GM12878 (cell line): ENCODE data around the gene NCAPD3. TPM values are rescaled to one million over a fixed set of nuclear protein-coding genes. Genes with fewer than 3 reads are reported as not detected.

ENCODE experiments used
- ATF2 ChIP-seq: IDR thresholded peaks from 2 replicates; pipeline ENCODE4 v1.6.1; 2012; ENCODE audit warnings: low read length, inconsistent platforms
- BHLHE40 ChIP-seq, 2 experiments: fragments of 450-650 bp in 1 of 2; IDR thresholded peaks; 2 replicates each; pipeline ENCODE4 v1.6.1; 2011 to 2017; ENCODE audit warnings: low read depth in 2 of 2, borderline replicate concordance in 1 of 2, improper control_type of control experiment in 1 of 2, low read length in 1 of 2, mild to moderate bottlenecking in 1 of 2
- CHD4 ChIP-seq: fragments of 200-600 bp; sonication (generic); IDR thresholded peaks from 2 replicates; pipeline ENCODE4 v1.6.1; 2016; ENCODE audit warnings: mild to moderate bottlenecking
- CREM ChIP-seq: IDR thresholded peaks from 2 replicates; pipeline ENCODE4 v1.6.1; 2014; ENCODE audit warnings: antibody characterized with exemption, low read depth
- E4F1 ChIP-seq: fragments of 450-650 bp; IDR thresholded peaks from 2 replicates; pipeline ENCODE4 v1.6.1; 2018; ENCODE audit warnings: borderline replicate concordance, mild to moderate bottlenecking; ENCODE audit not compliant: partially characterized antibody
- FOXM1 ChIP-seq: IDR thresholded peaks from 2 replicates; pipeline ENCODE4 v1.6.1; 2012; ENCODE audit warnings: low read depth, mild to moderate bottlenecking, inconsistent platforms, low read length, moderate library complexity
- IRF4 ChIP-seq: IDR thresholded peaks from 2 replicates; pipeline ENCODE4 v1.6.1; 2011; ENCODE audit warnings: low read depth, low read length
- MXI1 ChIP-seq: fragments of 150-350 bp; IDR thresholded peaks from 2 replicates; pipeline ENCODE4 v1.6.1; 2011; ENCODE audit warnings: low read depth, mild to moderate bottlenecking, inconsistent platforms, low read length, improper control_type of control experiment
- MYB ChIP-seq: fragments of 150-350 bp; IDR thresholded peaks from 2 replicates; pipeline ENCODE4 v1.6.1; 2014; ENCODE audit warnings: mild to moderate bottlenecking, low read depth, low read length, borderline replicate concordance
- PKNOX1 ChIP-seq: fragments of 450-650 bp; IDR thresholded peaks from 2 replicates; pipeline ENCODE4 v1.6.1; 2016; ENCODE audit warnings: mild to moderate bottlenecking
- RAD51 ChIP-seq: fragments of 450-650 bp; IDR thresholded peaks from 2 replicates; pipeline ENCODE4 v1.6.1; 2016; ENCODE audit warnings: moderate library complexity, mild to moderate bottlenecking, inconsistent platforms
- SP1 ChIP-seq: IDR thresholded peaks from one replicate; pipeline ENCODE4 v1.6.1; 2011; ENCODE audit warnings: low read depth, low read length
- TBL1XR1 ChIP-seq: IDR thresholded peaks from 2 replicates; pipeline ENCODE4 v1.6.1; 2012; ENCODE audit warnings: low read depth, low read length, improper control_type of control experiment
- WRNIP1 ChIP-seq: IDR thresholded peaks from 2 replicates; pipeline ENCODE4 v1.6.1; 2011; ENCODE audit warnings: low read depth, low read length, improper control_type of control experiment, borderline replicate concordance
- ZNF274 ChIP-seq: IDR thresholded peaks from one replicate; pipeline ENCODE4 v1.8.0; 2011; ENCODE audit not compliant: insufficient read length, insufficient read depth
- ZNF592 ChIP-seq: fragments of 450-650 bp; IDR thresholded peaks from 2 replicates; pipeline ENCODE4 v1.6.1; 2017; ENCODE audit warnings: mild to moderate bottlenecking, moderate library complexity
- ZZZ3 ChIP-seq: IDR thresholded peaks from 2 replicates; pipeline ENCODE4 v1.6.1; 2011; ENCODE audit warnings: low read depth; ENCODE audit not compliant: control insufficient read depth, insufficient read length
- polyA plus RNA-seq, 11 experiments: library from polyadenylated mRNA; depleted of rRNA in 4 of 11; unstranded in 6 of 11; stranded (reverse) in 5 of 11; fragments of >200 nt; fragmentation: Nextera tagmentation in 4 of 11; fragmentation: Illumina TruSeq in 1 of 11; extraction: Ambion mirVana in 4 of 11; extraction: Trizol in 1 of 11; gene quantifications; 1 replicate in 1 of 11; 2 replicates in 10 of 11; pipeline versions ENCODE4 v1.2.1 to v1.2.3, GENCODE V29; 2011 to 2016; ENCODE audit warnings: inconsistent platforms in 2 of 11, missing spikeins in 2 of 11, low read depth in 1 of 11
- total RNA-seq, 4 experiments: library from RNA; depleted of rRNA in 3 of 4; stranded (reverse); fragments of >200 nt in 3 of 4; fragmentation: Illumina TruSeq in 1 of 4; extraction: Trizol in 1 of 4; gene quantifications; 2 replicates each; pipeline versions ENCODE4 v1.2.1 to v1.2.3, GENCODE V29; 2013 to 2021

The NCAPD3 gene
- total and polyA plus RNA-seq, 10 of the 15 experiments (the other 5 are each of a cell fraction or from before 2014, with no cell fraction given), result 14.9 to 58.2 (median 48.2) TPM

- TF ChIP-seq ZNF592 (no peak), MYB (no peak), FOXM1 (no peak), E4F1 (no peak), PKNOX1 (peak; percentile 84), CHD4 (no peak), SP1 (peak; percentile 92), ATF2 (no peak), RAD51 (no peak), ZZZ3 (no peak), CREM (peak; percentile 27; the same call in 1 of the 2 replicates), BHLHE40 (IDR thresholded peaks at IDR 0.05; ENCODE audit: borderline replicate concordance in 1 of 2, low read depth in 2 of 2, low read length in 1 of 2) (peak; percentile 72 to 88; a peak in 3 of 4 replicates), MXI1 (peak; percentile 98), IRF4 (no peak), WRNIP1 (no peak), TBL1XR1 (peak; percentile 7; the same call in 1 of the 2 replicates), ZNF274 (no peak)
These were observed at the start of gene NCAPD3, which contains the start of gene VPS26B (continued) for GRCh38 chr11:134223836-134224709.
